Prostate gland (tissue), 2 donors: ENCODE data around the gene FARS2.

Experiments
- POLR2A ChIP-seq: fragments of 450-650 bp; IDR thresholded peaks from one replicate; pipeline ENCODE4 v1.6.1; 2016; ENCODE audit warnings: antibody characterized with exemption, mild to moderate bottlenecking
- POLR2AphosphoS5 ChIP-seq: sonication (generic); formaldehyde crosslinking; IDR thresholded peaks from one replicate; pipeline ENCODE4 v1.6.1; 2017; ENCODE audit warnings: antibody characterized with exemption
- TF ChIP-seq, protein P1 (sequence below), 4 experiments: fragments of 200-600 bp in 2 of 4; fragments of 450-650 bp in 2 of 4; sonication (generic) in 2 of 4; IDR thresholded peaks; 1 replicate in 3 of 4; 2 replicates in 1 of 4; pipeline ENCODE4 v1.5.1; 2016 to 2019; ENCODE audit warnings: antibody characterized with exemption in 4 of 4, mild to moderate bottlenecking in 2 of 4, moderate library complexity in 2 of 4

DNA sequence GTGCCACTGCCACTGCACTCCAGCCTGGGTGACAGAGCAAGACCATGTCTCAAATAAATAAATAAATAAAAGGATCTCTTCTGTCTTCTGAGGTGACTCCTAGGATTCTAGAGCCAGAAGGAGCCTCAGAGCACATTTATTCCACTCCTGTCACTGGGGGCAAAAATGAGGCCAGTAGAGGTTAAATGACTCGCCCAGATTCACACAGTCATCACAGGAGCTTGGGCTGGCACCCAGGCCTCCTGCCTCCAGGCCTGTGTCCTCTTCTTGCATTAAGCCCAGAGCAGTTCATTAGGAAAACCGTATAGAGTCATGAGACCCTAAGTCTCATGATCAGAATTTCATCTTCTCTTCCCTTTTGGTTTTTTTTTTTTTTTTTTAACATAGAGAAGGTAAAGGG lies 502.1 kb downstream of the FARS2 start:
- TF ChIP-seq, protein P1, sequence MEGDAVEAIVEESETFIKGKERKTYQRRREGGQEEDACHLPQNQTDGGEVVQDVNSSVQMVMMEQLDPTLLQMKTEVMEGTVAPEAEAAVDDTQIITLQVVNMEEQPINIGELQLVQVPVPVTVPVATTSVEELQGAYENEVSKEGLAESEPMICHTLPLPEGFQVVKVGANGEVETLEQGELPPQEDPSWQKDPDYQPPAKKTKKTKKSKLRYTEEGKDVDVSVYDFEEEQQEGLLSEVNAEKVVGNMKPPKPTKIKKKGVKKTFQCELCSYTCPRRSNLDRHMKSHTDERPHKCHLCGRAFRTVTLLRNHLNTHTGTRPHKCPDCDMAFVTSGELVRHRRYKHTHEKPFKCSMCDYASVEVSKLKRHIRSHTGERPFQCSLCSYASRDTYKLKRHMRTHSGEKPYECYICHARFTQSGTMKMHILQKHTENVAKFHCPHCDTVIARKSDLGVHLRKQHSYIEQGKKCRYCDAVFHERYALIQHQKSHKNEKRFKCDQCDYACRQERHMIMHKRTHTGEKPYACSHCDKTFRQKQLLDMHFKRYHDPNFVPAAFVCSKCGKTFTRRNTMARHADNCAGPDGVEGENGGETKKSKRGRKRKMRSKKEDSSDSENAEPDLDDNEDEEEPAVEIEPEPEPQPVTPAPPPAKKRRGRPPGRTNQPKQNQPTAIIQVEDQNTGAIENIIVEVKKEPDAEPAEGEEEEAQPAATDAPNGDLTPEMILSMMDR (IDR thresholded peaks at IDR 0.05) = no peak
- TF ChIP-seq POLR2A = no peak
- TF ChIP-seq POLR2AphosphoS5 = no peak
